Hepatocyte (in vitro differentiated cells): ENCODE results near the gene C5AR2. TPM values are rescaled to one million over a fixed set of nuclear protein-coding genes. Genes with fewer than 3 reads are reported as not detected.
"Not testable (repeated sequence)": the region's sequence is repeated elsewhere in the genome, so short reads cannot be mapped to it uniquely, and the experiment has no call there.

Source experiments
- DNase-seq: peaks from one replicate; pipeline ENCODE4 v3.0.0-alpha.2; 2016; ENCODE audit warnings: low spot score
- H2AFZ ChIP-seq: fragments of 200-600 bp; sonication (generic); 2 replicates; pipeline ENCODE4 v1.6.0; 2016; ENCODE audit warnings: antibody characterized with exemption, mild to moderate bottlenecking
- H3K27ac ChIP-seq: fragments of 200-600 bp; sonication (generic); 2 replicates; pipeline ENCODE4 v1.5.1; 2016; ENCODE audit warnings: mild to moderate bottlenecking
- H3K27me3 ChIP-seq: fragments of 200-600 bp; sonication (generic); 2 replicates; pipeline ENCODE4 v1.6.1; 2016
- H3K36me3 ChIP-seq: fragments of 200-600 bp; sonication (generic); replicated peaks from 2 replicates; pipeline ENCODE4 v1.5.1; 2016; ENCODE audit warnings: low read depth; ENCODE audit not compliant: insufficient read depth
- H3K4me1 ChIP-seq: fragments of 200-600 bp; sonication (generic); 2 replicates; pipeline ENCODE4 v1.5.1; 2016; ENCODE audit warnings: mild to moderate bottlenecking, moderate library complexity; ENCODE audit not compliant: insufficient read depth
- H3K4me2 ChIP-seq: fragments of 200-600 bp; sonication (generic); 2 replicates; pipeline ENCODE4 v1.6.0; 2016
- H3K4me3 ChIP-seq: fragments of 200-600 bp; sonication (generic); 2 replicates; pipeline ENCODE4 v1.5.1; 2016; ENCODE audit warnings: mild to moderate bottlenecking
- H3K79me2 ChIP-seq: fragments of 200-600 bp; sonication (generic); 2 replicates; pipeline ENCODE4 v1.6.0; 2017; ENCODE audit warnings: mild to moderate bottlenecking
- H3K9me2 ChIP-seq: fragments of 200-600 bp; sonication (generic); replicated peaks from 2 replicates; pipeline ENCODE4 v1.6.0; 2017; ENCODE audit warnings: mild to moderate bottlenecking; ENCODE audit not compliant: insufficient read depth
- H3K9me3 ChIP-seq: fragments of 200-600 bp; sonication (generic); 2 replicates; pipeline ENCODE4 v1.5.1; 2016; ENCODE audit warnings: low read depth, mild to moderate bottlenecking
- H4K20me1 ChIP-seq: fragments of 200-600 bp; sonication (generic); 2 replicates; pipeline ENCODE4 v1.6.0; 2016; ENCODE audit warnings: mild to moderate bottlenecking; ENCODE audit not compliant: insufficient read depth, poor library complexity, severe bottlenecking
- CTCF ChIP-seq: fragments of 200-600 bp; sonication (generic); IDR thresholded peaks from 2 replicates; pipeline ENCODE4 v1.5.1; 2016; ENCODE audit warnings: antibody characterized with exemption, mild to moderate bottlenecking; ENCODE audit not compliant: poor library complexity
- EZH2 ChIP-seq: fragments of 200-600 bp; sonication (generic); IDR thresholded peaks from 2 replicates; pipeline ENCODE4 v1.6.1; 2016; ENCODE audit warnings: antibody characterized with exemption, mild to moderate bottlenecking, borderline replicate concordance
- EZH2phosphoT487 ChIP-seq: fragments of 200-600 bp; sonication (generic); IDR thresholded peaks from one replicate; pipeline ENCODE4 v1.6.1; 2018; ENCODE audit warnings: antibody characterized with exemption, mild to moderate bottlenecking, low read depth, moderate library complexity; ENCODE audit not compliant: unreplicated experiment, severe bottlenecking
- WGBS: methylation state at CpG from one replicate; pipeline ENCODE4 v1.1.6; 2016; ENCODE audit warnings: low lambda C conversion rate; ENCODE audit errors: missing lambda C conversion rate; 5-methylcytosine and 5-hydroxymethylcytosine counted together
- polyA plus RNA-seq: library from polyadenylated mRNA; unstranded; fragments of >200 nt; fragmentation: Nextera tagmentation; extraction: Ambion mirVana; gene quantifications from 2 replicates; pipeline ENCODE4 v1.2.1, GENCODE V29; 2016
- total RNA-seq: library from RNA; depleted of rRNA; stranded (reverse); fragments of >200 nt; gene quantifications from 2 replicates; pipeline ENCODE4 v1.2.3, GENCODE V29; 2014

The C5AR2 gene
- total and polyA plus RNA-seq, 2 experiments from 2014 or later: 0.53 TPM; not detected in 1

GRCh38 chr19:47296036-47296435 lies 35.9 kb upstream of the C5AR2 start:
- H3K9me3 ChIP-seq: no peaks in the 10 kb centered on the region
- no peak overlapping the region for H3K4me2 ChIP-seq
- H3K27me3 ChIP-seq: no peaks in the 10 kb centered on the region
- H3K79me2 ChIP-seq: no peaks in the 10 kb centered on the region
- 22% methylated on average over 12 of the region's 12 CpGs for WGBS
- H4K20me1 ChIP-seq: no peaks in the 10 kb centered on the region
- H3K4me1 ChIP-seq: no peaks in the 10 kb centered on the region
- H3K27ac ChIP-seq: no peak overlapping the region
- H2AFZ ChIP-seq: no peak overlapping the region
- DNase-seq: peak; percentile 94
- no peak overlapping the region for H3K4me3 ChIP-seq
- no peaks in the 10 kb centered on the region for H3K9me2 ChIP-seq
- TF ChIP-seq EZH2phosphoT487 (no peak), CTCF (peak; percentile 74)
- no peaks in the 10 kb centered on the region for H3K36me3 ChIP-seq

- not testable (repeated sequence) for H3K79me2 ChIP-seq, H3K36me3 ChIP-seq, H3K4me1 ChIP-seq, H3K4me3 ChIP-seq, H3K4me2 ChIP-seq, H3K27ac ChIP-seq, H4K20me1 ChIP-seq, H3K9me3 ChIP-seq, H3K9me2 ChIP-seq, DNase-seq, H3K27me3 ChIP-seq, H2AFZ ChIP-seq
- WGBS: 94% methylated on average over 9 of the region's 14 CpGs
Measured at GRCh38 chr19:47300867-47301266, 31.1 kb upstream of the C5AR2 start.

- no peaks in the 10 kb centered on the region for H3K9me2 ChIP-seq
- no peak overlapping the region for H3K4me2 ChIP-seq
- 97% methylated on average over 10 of the region's 10 CpGs for WGBS
- no peaks in the 10 kb centered on the region for H3K79me2 ChIP-seq
- H3K4me3 ChIP-seq: no peak overlapping the region
- no peaks in the 10 kb centered on the region for H3K27me3 ChIP-seq
- DNase-seq: no peak
- H3K9me3 ChIP-seq: no peaks in the 10 kb centered on the region
- H3K4me1 ChIP-seq: no peaks in the 10 kb centered on the region
- no peaks in the 10 kb centered on the region for H3K36me3 ChIP-seq
- TF ChIP-seq EZH2phosphoT487 (no peak), CTCF (no peak)
- no peak overlapping the region for H2AFZ ChIP-seq
- H3K27ac ChIP-seq: no peak overlapping the region
- H4K20me1 ChIP-seq: no peaks in the 10 kb centered on the region
Measured at GRCh38 chr19:47302249-47302648, 29.7 kb upstream of the C5AR2 start.

GRCh38 chr19:47303966-47304365 lies 28.0 kb upstream of the C5AR2 start:
- H3K27ac ChIP-seq: no peak overlapping the region
- no peaks in the 10 kb centered on the region for H3K9me3 ChIP-seq
- no peak overlapping the region for H3K4me3 ChIP-seq
- no peak for DNase-seq
- no peak overlapping the region for H3K4me2 ChIP-seq
- WGBS: 96% methylated on average over 6 of the region's 6 CpGs
- no peaks in the 10 kb centered on the region for H3K4me1 ChIP-seq
- H4K20me1 ChIP-seq: no peaks in the 10 kb centered on the region
- H3K9me2 ChIP-seq: no peaks in the 10 kb centered on the region
- H3K79me2 ChIP-seq: no peaks in the 10 kb centered on the region
- no peaks in the 10 kb centered on the region for H3K27me3 ChIP-seq
- H2AFZ ChIP-seq: no peak overlapping the region
- TF ChIP-seq CTCF (no peak), EZH2phosphoT487 (no peak), EZH2 (no peak)
- H3K36me3 ChIP-seq: no peaks in the 10 kb centered on the region
